ENCODE data around the gene MISP3. TPM values are rescaled to one million over a fixed set of nuclear protein-coding genes. Genes with fewer than 3 reads are reported as not detected.

The MISP3 gene
- total RNA-seq, 1 donor from 2014 or later, result 3.5 TPM

GRCh38 chr19:14051980-14052379 lies 20.6 kb upstream of the MISP3 start:
- no peak overlapping the region for H3K27ac Mint-ChIP-seq
- no peak overlapping the region for H3K4me3 Mint-ChIP-seq (ENCODE audit: low read depth)
- TF ChIP-seq CTCF (IDR thresholded peaks at IDR 0.05; ENCODE audit: unreplicated experiment), result no peak
- H3K27me3 Mint-ChIP-seq, result peaks cover 32% of the 10 kb centered on the region
- H3K36me3 Mint-ChIP-seq (ENCODE audit: insufficient read depth), result peaks cover 3% of the 10 kb centered on the region
- H3K9me3 Mint-ChIP-seq (ENCODE audit: low read depth), result no peaks in the 10 kb centered on the region
- no peak for DNase-seq (ENCODE audit: low spot score, unreplicated experiment)
- no peaks in the 10 kb centered on the region for H3K4me1 Mint-ChIP-seq (ENCODE audit: low read depth)

DNA sequence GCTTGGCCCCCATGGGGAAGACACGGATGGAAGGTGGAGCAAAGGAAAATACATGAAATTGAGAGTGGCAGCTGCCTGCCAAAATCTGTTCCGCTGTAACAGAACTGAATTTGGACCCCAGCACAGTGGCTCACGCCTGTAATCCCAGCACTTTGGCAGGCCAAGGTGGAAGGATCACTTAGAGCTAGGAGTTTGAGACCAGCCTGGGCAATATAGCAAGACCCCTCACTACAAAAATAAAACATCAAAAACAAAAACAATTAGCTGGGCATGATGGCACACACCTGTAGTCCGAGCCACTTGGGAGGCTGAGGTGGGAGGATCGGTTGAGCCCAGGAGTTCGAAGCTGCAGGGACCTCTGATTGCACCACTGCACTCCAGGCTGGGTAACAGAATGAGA lies 20.1 kb upstream of the MISP3 start:
- H3K9me3 Mint-ChIP-seq (ENCODE audit: low read depth), result no peaks in the 10 kb centered on the region
- no peak overlapping the region for H3K27ac Mint-ChIP-seq
- peaks cover 33% of the 10 kb centered on the region for H3K27me3 Mint-ChIP-seq
- no peaks in the 10 kb centered on the region for H3K4me1 Mint-ChIP-seq (ENCODE audit: low read depth)
- H3K4me3 Mint-ChIP-seq (ENCODE audit: low read depth), result no peak overlapping the region
- H3K36me3 Mint-ChIP-seq (ENCODE audit: insufficient read depth), result peaks cover 3% of the 10 kb centered on the region
- DNase-seq (ENCODE audit: low spot score, unreplicated experiment), result no peak
- TF ChIP-seq CTCF (IDR thresholded peaks at IDR 0.05; ENCODE audit: unreplicated experiment), result no peak

GRCh38 chr19:14053032-14053431 lies 19.6 kb upstream of the MISP3 start:
- no peak for TF ChIP-seq CTCF (IDR thresholded peaks at IDR 0.05; ENCODE audit: unreplicated experiment)
- Mint-ChIP-seq H3K27me3 (peaks cover 38% of the 10 kb centered on the region), H3K4me3 (ENCODE audit: low read depth) (no peak overlapping the region), H3K27ac (no peak overlapping the region), H3K4me1 (ENCODE audit: low read depth) (no peaks in the 10 kb centered on the region), H3K9me3 (ENCODE audit: low read depth) (no peaks in the 10 kb centered on the region), H3K36me3 (ENCODE audit: insufficient read depth) (peaks cover 3% of the 10 kb centered on the region)
- no peak for DNase-seq (ENCODE audit: low spot score, unreplicated experiment)

DNA sequence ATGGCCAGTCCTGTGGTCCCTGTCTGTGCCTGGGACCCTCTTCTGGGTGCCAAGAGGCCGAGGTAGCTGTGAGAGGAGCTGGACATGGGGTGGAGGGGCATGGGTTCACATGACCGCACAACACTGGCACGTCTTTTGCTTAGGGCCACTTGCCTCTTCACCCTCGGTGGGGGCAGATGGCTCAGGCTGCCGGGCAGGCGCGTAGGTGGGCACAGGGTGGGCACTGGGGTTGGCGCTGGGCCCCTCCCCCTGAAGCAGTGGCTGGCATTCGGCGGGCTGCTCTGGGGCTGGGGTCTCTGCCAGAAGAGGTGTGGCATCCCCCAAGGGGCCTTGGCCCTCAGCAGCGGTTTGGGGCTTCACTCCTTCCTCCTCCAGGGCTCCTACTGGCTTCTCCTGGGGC lies 19.1 kb upstream of the MISP3 start:
- TF ChIP-seq CTCF (IDR thresholded peaks at IDR 0.05; ENCODE audit: unreplicated experiment), result no peak
- peaks cover 43% of the 10 kb centered on the region for H3K27me3 Mint-ChIP-seq
- DNase-seq (ENCODE audit: low spot score, unreplicated experiment), result no peak
- no peak overlapping the region for H3K4me3 Mint-ChIP-seq (ENCODE audit: low read depth)
- H3K4me1 Mint-ChIP-seq (ENCODE audit: low read depth), result no peaks in the 10 kb centered on the region
- H3K27ac Mint-ChIP-seq, result no peak overlapping the region
- peaks cover 3% of the 10 kb centered on the region for H3K36me3 Mint-ChIP-seq (ENCODE audit: insufficient read depth)
- H3K9me3 Mint-ChIP-seq (ENCODE audit: low read depth), result no peaks in the 10 kb centered on the region

DNA sequence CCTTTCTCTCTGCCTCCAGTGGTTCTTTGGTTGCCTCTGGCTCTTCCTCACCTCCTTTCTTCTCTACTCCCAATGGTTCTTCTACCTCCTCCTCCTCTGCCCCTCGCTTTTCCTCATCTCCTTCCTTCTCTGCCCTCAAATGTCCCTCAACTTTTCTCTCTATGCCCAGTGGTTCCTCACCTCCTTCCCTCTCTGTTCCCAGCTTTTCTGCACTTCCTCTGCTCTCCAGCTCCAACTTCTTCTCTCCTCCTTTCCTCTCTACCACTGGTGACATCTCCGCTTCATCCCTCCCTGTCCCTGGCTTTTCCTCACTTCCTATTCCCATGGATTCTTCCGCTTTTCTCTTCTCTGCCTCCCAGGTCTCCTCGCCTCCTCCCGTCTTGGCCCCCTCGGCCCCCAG lies 18.5 kb upstream of the MISP3 start:
- Mint-ChIP-seq H3K36me3 (ENCODE audit: insufficient read depth) (peaks cover 3% of the 10 kb centered on the region), H3K9me3 (ENCODE audit: low read depth) (no peaks in the 10 kb centered on the region), H3K4me3 (ENCODE audit: low read depth) (no peak overlapping the region), H3K27me3 (peaks cover 49% of the 10 kb centered on the region), H3K27ac (no peak overlapping the region), H3K4me1 (ENCODE audit: low read depth) (no peaks in the 10 kb centered on the region)
- no peak for TF ChIP-seq CTCF (IDR thresholded peaks at IDR 0.05; ENCODE audit: unreplicated experiment)
- DNase-seq (ENCODE audit: low spot score, unreplicated experiment), result no peak

Data from progenitor cell of endocrine pancreas (in vitro differentiated cells).